SK-N-SH (cell line): ENCODE data around the gene PTPDC1. TPM values are rescaled to one million over a fixed set of nuclear protein-coding genes. Genes with fewer than 3 reads are reported as not detected.
A peak's percentile ranks its signal among the peaks of the same experiment; 100 is the strongest.

Experiments used
- CTCF ChIA-PET: fragments of 300-600, 350-600 bp; formaldehyde crosslinking; extraction: SDS; loops from one replicate; lab custom pipeline; 2021; lab: Yijun Ruan, JAX
- POLR2A ChIA-PET: fragments of 350-600 bp; sonication (Branson Sonifier 250); formaldehyde crosslinking; extraction: SDS; loops from one replicate; lab custom pipeline; 2020; ENCODE audit warnings: antibody characterized with exemption, inconsistent platforms; lab: Yijun Ruan, JAX
- DNase-seq: peaks from one replicate; pipeline ENCODE4 v3.0.0; 2012
- H2AFZ ChIP-seq: fragments of 200-600 bp; sonication (generic); 2 replicates; pipeline ENCODE4 v1.8.1; 2016; ENCODE audit warnings: antibody characterized with exemption, mild to moderate bottlenecking, low read depth
- H3F3A ChIP-seq: fragments of 200-600 bp; sonication (generic); replicated peaks from 2 replicates; pipeline ENCODE3; 2016; ENCODE audit warnings: antibody characterized with exemption, mild to moderate bottlenecking; ENCODE audit not compliant: insufficient read depth
- H3K27ac ChIP-seq, 2 experiments: fragments of 200-500 bp in 1 of 2; fragments of 200-600 bp in 1 of 2; sonication (Bioruptor generic) in 1 of 2; sonication (generic), shearing (Covaris generic) in 1 of 2; 2 replicates each; pipeline versions ENCODE4 v1.5.1 to v1.6.1; 2014 to 2016; ENCODE audit warnings: low read depth in 2 of 2, inconsistent platforms in 1 of 2, low read length in 1 of 2, mild to moderate bottlenecking in 1 of 2, mixed read lengths in 1 of 2
- H3K27me3 ChIP-seq: fragments of 200-600 bp; sonication (generic), shearing (Covaris generic); 2 replicates; pipeline ENCODE4 v1.6.1; 2016; ENCODE audit warnings: mixed run types; ENCODE audit not compliant: insufficient read depth
- H3K36me3 ChIP-seq, 2 experiments: fragments of 200-500 bp in 1 of 2; fragments of 200-600 bp in 1 of 2; sonication (Bioruptor generic) in 1 of 2; sonication (generic) in 1 of 2; replicated peaks in 1 of 2; 2 replicates each; pipeline versions ENCODE3 to v1.5.1; 2014 to 2016; ENCODE audit warnings: low read length in 1 of 2, mild to moderate bottlenecking in 1 of 2; ENCODE audit not compliant: insufficient read depth in 2 of 2, control insufficient read depth in 1 of 2
- H3K4me1 ChIP-seq, 2 experiments: fragments of 200-500 bp in 1 of 2; fragments of 200-600 bp in 1 of 2; sonication (Bioruptor generic) in 1 of 2; sonication (generic), shearing (Covaris generic) in 1 of 2; 2 replicates each; pipeline versions ENCODE4 v1.5.1 to v1.6.1; 2014 to 2016; ENCODE audit warnings: low read depth in 1 of 2, low read length in 1 of 2, mixed run types in 1 of 2; ENCODE audit not compliant: insufficient read depth in 2 of 2, control insufficient read depth in 1 of 2
- H3K4me2 ChIP-seq: fragments of 200-600 bp; sonication (generic), shearing (Covaris generic); 2 replicates; pipeline ENCODE4 v1.6.1; 2017; ENCODE audit warnings: mixed run types
- H3K4me3 ChIP-seq, 2 experiments: fragments of 200-500 bp in 1 of 2; fragments of 200-600 bp in 1 of 2; sonication (Bioruptor generic) in 1 of 2; sonication (generic), shearing (Covaris generic) in 1 of 2; 2 replicates each; pipeline versions ENCODE4 v1.5.1 to v1.8.1; 2014 to 2016; ENCODE audit warnings: low read depth in 2 of 2, inconsistent platforms in 1 of 2, low read length in 1 of 2, mild to moderate bottlenecking in 1 of 2, mixed read lengths in 1 of 2, moderate library complexity in 1 of 2
- H3K79me2 ChIP-seq: fragments of 200-600 bp; sonication (generic); 2 replicates; pipeline ENCODE4 v1.8.1; 2017; ENCODE audit warnings: mild to moderate bottlenecking; ENCODE audit not compliant: insufficient read depth
- H3K9ac ChIP-seq: fragments of 200-600 bp; sonication (generic); 2 replicates; pipeline ENCODE4 v1.6.1; 2017; ENCODE audit warnings: mixed run types
- H3K9me2 ChIP-seq: fragments of 200-600 bp; sonication (generic); 2 replicates; pipeline ENCODE4 v1.6.1; 2017; ENCODE audit warnings: mixed run types
- H3K9me3 ChIP-seq: fragments of 200-600 bp; sonication (generic); 2 replicates; pipeline ENCODE4 v1.6.1; 2017; ENCODE audit warnings: mixed run types, mild to moderate bottlenecking, moderate library complexity
- H4K20me1 ChIP-seq: fragments of 200-600 bp; sonication (generic); 2 replicates; pipeline ENCODE4 v1.6.1; 2017; ENCODE audit warnings: mild to moderate bottlenecking, mixed run types; ENCODE audit not compliant: insufficient read depth
- CTCF ChIP-seq: fragments of 200-600 bp; sonication (generic); IDR thresholded peaks from 2 replicates; pipeline ENCODE4 v1.6.1; 2017; ENCODE audit warnings: antibody characterized with exemption, mild to moderate bottlenecking, moderate library complexity
- FOSL2 ChIP-seq: IDR thresholded peaks from 2 replicates; pipeline ENCODE4 v1.4.0; 2012; ENCODE audit warnings: low read depth, mild to moderate bottlenecking, moderate library complexity, borderline replicate concordance
- FOXM1 ChIP-seq: IDR thresholded peaks from 2 replicates; pipeline ENCODE4 v1.4.0; 2012; ENCODE audit warnings: low read depth, mild to moderate bottlenecking
- JUND ChIP-seq: IDR thresholded peaks from 2 replicates; pipeline ENCODE4 v1.4.0; 2012
- NFIC ChIP-seq: IDR thresholded peaks from 2 replicates; pipeline ENCODE4 v1.4.0; 2012; ENCODE audit warnings: borderline replicate concordance
- PBX3 ChIP-seq: IDR thresholded peaks from 2 replicates; pipeline ENCODE4; 2012
- RFX5 ChIP-seq: IDR thresholded peaks from 2 replicates; pipeline ENCODE4 v1.6.1; 2012; ENCODE audit warnings: mild to moderate bottlenecking, improper control_type of control experiment, low read length
- TAF1 ChIP-seq: IDR thresholded peaks from 2 replicates; pipeline ENCODE4 v1.6.1; 2012; ENCODE audit warnings: low read depth, mild to moderate bottlenecking, low read length, moderate library complexity, borderline replicate concordance
- TCF12 ChIP-seq: IDR thresholded peaks from 2 replicates; pipeline ENCODE4 v1.4.0; 2012
- WGBS: methylation state at CpG from one replicate; pipeline ENCODE4 v1.1.6; 2017; ENCODE audit warnings: low lambda C conversion rate; 5-methylcytosine and 5-hydroxymethylcytosine counted together
- polyA plus RNA-seq, 3 experiments: library from polyadenylated mRNA; depleted of rRNA; stranded (reverse); fragments of >200 nt; gene quantifications; 2 replicates each; pipeline ENCODE4 v1.2.3, GENCODE V29; 2012

PTPDC1 gene
- polyA plus RNA-seq, 1 of the 3 experiments (the other 2 are of a cell fraction): 3.7 TPM

GRCh38 chr9:94054716-94055115 is 29.5 kb upstream of the PTPDC1 start:
- Histone ChIP-seq H2AFZ (no peak overlapping the region), H3K9ac (no peak overlapping the region), H3K4me3 (no peak overlapping the region)
- CTCF ChIA-PET: interaction anchor here (1.4 to 4.2 kb wide), 4 partner anchors 12 to 159 kb away, joined by 3 to 19 read pairs (median 7); no protein-coding TSS in a partner anchor
- TF ChIP-seq CTCF: no peak
- TF ChIP-seq, all 33 proteins: peak for 0
- Histone ChIP-seq H3K36me3 (peaks cover 0 to 12% of the 10 kb centered on the region in 2 experiments), H3K79me2 (peaks cover 5% of the 10 kb centered on the region; the same call in 1 of the 2 replicates), H3K9me3 (peaks cover 3% of the 10 kb centered on the region; the same call in 1 of the 2 replicates), H3F3A (peaks cover 4% of the 10 kb centered on the region), H3K9me2 (peaks cover 3% of the 10 kb centered on the region; the same call in 1 of the 2 replicates), H3K27ac (no peak overlapping the region), H4K20me1 (no peaks in the 10 kb centered on the region), H3K4me2 (no peak overlapping the region), H3K4me1 (no peaks in the 10 kb centered on the region; a peak in 1 of 4 replicates), H3K27me3 (no peaks in the 10 kb centered on the region)
- no peak for DNase-seq
- WGBS: 92% methylated on average over 2 of the region's 2 CpGs
- POLR2A ChIA-PET: interaction anchor here (0.6 kb wide), 1 partner anchor 79 kb away, joined by 3 read pairs; no protein-coding TSS in a partner anchor

GRCh38 chr9:94056442-94056974 is 27.8 kb upstream of the PTPDC1 start:
- peak; percentile 20 for TF ChIP-seq TCF12
- TF ChIP-seq FOSL2: peak; percentile 39; the same call in 1 of the 2 replicates
- TF ChIP-seq PBX3: 0 out of 2 replicates have a peak, but pooled peaks have one; percentile 14
- TF ChIP-seq FOXM1: no peak
- peak; percentile 30; the same call in 1 of the 2 replicates for TF ChIP-seq JUND
- CTCF ChIA-PET: interaction anchor here (4.2 to 6.4 kb wide), 2 partner anchors 10 to 157 kb away, joined by 19 to 30 read pairs; no protein-coding TSS in a partner anchor
- Histone ChIP-seq H3F3A (peaks cover 4% of the 10 kb centered on the region), H3K4me3 (no peak overlapping the region), H3K4me1 (no peaks in the 10 kb centered on the region; a peak in 1 of 4 replicates), H3K9me3 (no peaks in the 10 kb centered on the region), H3K27me3 (no peaks in the 10 kb centered on the region), H3K79me2 (peaks cover 5% of the 10 kb centered on the region; the same call in 1 of the 2 replicates), H2AFZ (no peak overlapping the region), H4K20me1 (no peaks in the 10 kb centered on the region), H3K9ac (peak overlapping the region; percentile 7; the same call in 1 of the 2 replicates), H3K9me2 (peaks cover 3% of the 10 kb centered on the region; the same call in 1 of the 2 replicates), H3K4me2 (peak overlapping the region; percentile 20; the same call in 1 of the 2 replicates), H3K27ac (peak overlapping the region; percentile 22 to 49; a peak in 3 of 4 replicates), H3K36me3 (peaks cover 0 to 12% of the 10 kb centered on the region in 2 experiments)
- no peak for DNase-seq
- POLR2A ChIA-PET: no interaction called here
- 35% methylated on average over 3 of the region's 3 CpGs for WGBS

GRCh38 chr9:94057918-94058317 is 26.3 kb upstream of the PTPDC1 start:
- Histone ChIP-seq H3K36me3 (peaks cover 0 to 9% of the 10 kb centered on the region in 2 experiments), H3K9me3 (no peaks in the 10 kb centered on the region), H4K20me1 (no peaks in the 10 kb centered on the region), H3F3A (peaks cover 4% of the 10 kb centered on the region), H3K9me2 (peaks cover 3% of the 10 kb centered on the region; the same call in 1 of the 2 replicates), H3K4me1 (no peaks in the 10 kb centered on the region; a peak in 1 of 4 replicates), H3K4me2 (no peak overlapping the region), H3K27ac (no peak overlapping the region), H3K79me2 (peaks cover 5% of the 10 kb centered on the region; the same call in 1 of the 2 replicates), H2AFZ (no peak overlapping the region), H3K27me3 (no peaks in the 10 kb centered on the region), H3K9ac (no peak overlapping the region), H3K4me3 (no peak overlapping the region)
- DNase-seq: no peak
- ChIA-PET POLR2A (no interaction called here), CTCF (interaction anchor here (0.7 to 6.4 kb wide), 4 partner anchors 9 to 383 kb away, joined by 3 to 30 read pairs (median 12); no protein-coding TSS in a partner anchor)
- TF ChIP-seq FOSL2 (no peak), RFX5 (no peak), TAF1 (no peak), PBX3 (no peak), JUND (no peak), NFIC (no peak), CTCF (no peak)
- WGBS: 95% methylated on average over 1 of the region's 1 CpG
